Measurements from ENCODE around the gene P2RX5.
A peak's percentile ranks its signal among the peaks of the same experiment; 100 is the strongest.

P2RX5 gene

DNA sequence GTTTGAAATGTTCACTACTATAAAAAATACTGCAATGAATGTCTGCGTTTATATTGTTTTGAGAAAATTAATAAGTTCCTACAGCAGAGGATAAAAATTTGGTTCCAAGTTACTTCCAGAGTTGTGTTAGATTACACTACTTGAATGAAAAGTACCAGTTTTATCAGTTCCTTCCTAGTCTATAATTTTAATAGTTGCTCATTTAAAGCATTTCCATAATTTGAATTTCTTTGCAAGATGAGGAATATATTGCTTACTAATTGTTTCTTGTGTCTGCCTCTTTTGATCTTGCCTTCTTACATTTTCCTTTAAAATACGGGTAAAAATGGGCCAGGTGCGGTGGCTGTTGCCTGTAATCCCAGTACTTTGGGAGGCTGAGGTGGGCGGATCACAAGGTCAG lies 23.4 kb downstream of the P2RX5 start:
- TF ChIP-seq, protein P1, sequence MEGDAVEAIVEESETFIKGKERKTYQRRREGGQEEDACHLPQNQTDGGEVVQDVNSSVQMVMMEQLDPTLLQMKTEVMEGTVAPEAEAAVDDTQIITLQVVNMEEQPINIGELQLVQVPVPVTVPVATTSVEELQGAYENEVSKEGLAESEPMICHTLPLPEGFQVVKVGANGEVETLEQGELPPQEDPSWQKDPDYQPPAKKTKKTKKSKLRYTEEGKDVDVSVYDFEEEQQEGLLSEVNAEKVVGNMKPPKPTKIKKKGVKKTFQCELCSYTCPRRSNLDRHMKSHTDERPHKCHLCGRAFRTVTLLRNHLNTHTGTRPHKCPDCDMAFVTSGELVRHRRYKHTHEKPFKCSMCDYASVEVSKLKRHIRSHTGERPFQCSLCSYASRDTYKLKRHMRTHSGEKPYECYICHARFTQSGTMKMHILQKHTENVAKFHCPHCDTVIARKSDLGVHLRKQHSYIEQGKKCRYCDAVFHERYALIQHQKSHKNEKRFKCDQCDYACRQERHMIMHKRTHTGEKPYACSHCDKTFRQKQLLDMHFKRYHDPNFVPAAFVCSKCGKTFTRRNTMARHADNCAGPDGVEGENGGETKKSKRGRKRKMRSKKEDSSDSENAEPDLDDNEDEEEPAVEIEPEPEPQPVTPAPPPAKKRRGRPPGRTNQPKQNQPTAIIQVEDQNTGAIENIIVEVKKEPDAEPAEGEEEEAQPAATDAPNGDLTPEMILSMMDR (IDR thresholded peaks at IDR 0.05; ENCODE audit: insufficient read depth, low read length, missing control alignments): no peak
- ChIA-PET CTCF (interaction anchor here (1.4 to 1.5 kb wide), 2 partner anchors 10 to 11 kb away, joined by 4 to 8 read pairs; no protein-coding TSS in a partner anchor), POLR2A (no interaction called here)
- H3K4me3 ChIP-seq (ENCODE audit: low read depth, low read length): no peak overlapping the region
- DNase-seq (ENCODE audit: low read depth, low spot score): no peak

- POLR2A ChIA-PET: interaction anchor here (0.7 kb wide), 1 partner anchor 98 kb away, joined by 6 read pairs; no protein-coding TSS in a partner anchor
- CTCF ChIA-PET: interaction anchor here (0.8 to 1.2 kb wide), 2 partner anchors 13 to 50 kb away, joined by 3 to 7 read pairs; no protein-coding TSS in a partner anchor
- peak overlapping the region; percentile 93 for H3K4me3 ChIP-seq (ENCODE audit: low read depth, low read length)
- TF ChIP-seq, protein P1 (IDR thresholded peaks at IDR 0.05; ENCODE audit: insufficient read depth, low read length, missing control alignments): no peak
- DNase-seq (ENCODE audit: low read depth, low spot score): no peak
Measured at GRCh38 chr17:3669548-3669947, 26.4 kb downstream of the P2RX5 start.

GRCh38 chr17:3669085-3669347 lies 26.9 kb downstream of the P2RX5 start:
- DNase-seq (ENCODE audit: low read depth, low spot score): no peak
- POLR2A ChIA-PET: interaction anchor here (0.6 to 2.3 kb wide), 3 partner anchors 9 to 53 kb away, joined by 3 to 11 read pairs (median 5); partner anchors contain the start of genes CTNS and SHPK
- peak overlapping the region; percentile 93 for H3K4me3 ChIP-seq (ENCODE audit: low read depth, low read length)
- CTCF ChIA-PET: no interaction called here
- TF ChIP-seq, protein P1 (IDR thresholded peaks at IDR 0.05; ENCODE audit: insufficient read depth, low read length, missing control alignments): no peak

GRCh38 chr17:3668279-3669084 lies 27.5 kb downstream of the P2RX5 start, which contains the start of the genes EMC6 and TAX1BP3:
TSS of gene EMC6 (plus strand) at chr17:3668812. CDS start at chr17:3669147, 335 bp downstream.
TSS of gene TAX1BP3 (minus strand) at chr17:3668578. CDS start at chr17:3668526, 52 bp downstream.
- peak; percentile 73 for DNase-seq (ENCODE audit: low read depth, low spot score)
- ChIA-PET CTCF (no interaction called here), POLR2A (interaction anchor here (0.6 to 2.3 kb wide), 13 partner anchors 9 to 222 kb away, joined by 3 to 13 read pairs (median 5); partner anchors contain the start of genes CTNS, NCBP3 and SHPK)
- H3K4me3 ChIP-seq (ENCODE audit: low read depth, low read length): peak within 1 kb of the TSS; percentile 99
- TF ChIP-seq, protein P1 (IDR thresholded peaks at IDR 0.05; ENCODE audit: insufficient read depth, low read length, missing control alignments): no peak

DNA sequence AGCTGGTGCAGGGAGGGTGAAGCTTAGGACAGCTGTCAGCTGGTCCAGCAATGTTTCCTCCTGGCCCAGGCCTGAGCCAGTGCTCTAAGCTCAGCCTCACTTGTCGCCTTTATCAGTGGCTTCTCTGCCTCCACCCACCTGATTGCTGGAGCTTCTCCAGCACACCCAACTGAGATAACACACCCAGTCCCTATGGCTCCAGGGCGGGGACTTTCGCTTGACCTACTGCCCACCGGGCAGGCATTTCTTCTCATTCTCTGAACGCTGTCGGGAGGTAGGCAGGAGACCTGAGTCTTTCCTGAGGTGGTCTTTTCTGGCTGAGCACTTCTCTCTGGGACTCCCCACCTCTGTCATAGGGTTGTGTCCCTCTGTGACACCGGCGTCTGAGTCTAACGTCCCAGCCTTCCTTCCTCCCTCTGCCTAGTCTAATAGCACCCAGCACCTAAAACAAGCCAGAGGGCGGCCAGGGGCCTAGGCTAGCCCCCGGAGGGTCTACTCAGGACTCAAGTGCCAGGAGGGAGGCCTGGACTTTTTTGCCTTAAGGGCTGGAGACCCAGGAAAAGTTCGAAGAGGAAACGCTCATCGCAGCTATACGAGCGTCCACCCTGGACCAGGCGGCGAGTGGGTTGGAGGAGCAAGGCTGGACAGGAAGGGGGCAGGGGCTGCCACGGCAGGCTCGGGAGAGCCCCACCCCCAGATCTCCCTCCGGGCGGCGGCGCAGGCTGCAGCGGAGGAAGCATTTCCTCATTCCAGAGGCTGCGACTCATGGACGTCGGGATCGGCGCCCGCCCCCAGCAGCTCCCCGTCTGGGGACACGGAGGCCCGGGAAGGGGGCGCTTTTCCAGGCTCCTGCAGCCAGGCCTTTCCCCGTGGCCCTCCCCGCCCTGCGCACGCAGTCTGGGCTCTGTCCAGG lies 28.3 kb downstream of the P2RX5 start:
- ChIA-PET CTCF (no interaction called here), POLR2A (interaction anchor here (0.5 to 2.3 kb wide), 15 partner anchors 8 to 223 kb away, joined by 3 to 13 read pairs (median 4); partner anchors contain the start of genes CTNS, NCBP3 and SHPK)
- TF ChIP-seq, protein P1 (IDR thresholded peaks at IDR 0.05; ENCODE audit: insufficient read depth, low read length, missing control alignments): no peak
- H3K4me3 ChIP-seq (ENCODE audit: low read depth, low read length): peak overlapping the region; percentile 99
- DNase-seq (ENCODE audit: low read depth, low spot score): peak; percentile 61

Data from AG04449 (cell line).